K562 (cell line): ENCODE measurements around the gene CASKIN1. TPM values are rescaled to one million over a fixed set of nuclear protein-coding genes. Genes with fewer than 3 reads are reported as not detected.

Source experiments
- GABPA ChIP-seq: fragments of 200-800 bp; sonication (Bioruptor generic); conservative IDR thresholded peaks from 2 replicates; pipeline ENCODE4 v1.6.1; 2016; ENCODE audit warnings: low read depth, missing genetic modification characterization, missing compliant biosample characterization
- GABPB2 ChIP-seq: fragments of 250-450 bp; sonication (Bioruptor Pico); conservative IDR thresholded peaks from 2 replicates; pipeline ENCODE4 v1.5.1; 2021; ENCODE audit warnings: mild to moderate bottlenecking
- HNRNPH1 ChIP-seq: fragments of 200-400 bp; formaldehyde crosslinking; optimal IDR thresholded peaks from 2 replicates; pipeline ENCODE3; 2017; ENCODE audit warnings: low read depth, mild to moderate bottlenecking, low read length, moderate library complexity
- KAT8 ChIP-seq: fragments of 450-650 bp; IDR thresholded peaks from 2 replicates; pipeline ENCODE4 v1.6.1; 2016; ENCODE audit warnings: low read depth, mild to moderate bottlenecking
- KLF6 ChIP-seq: fragments of 250-450 bp; sonication (Bioruptor Pico); IDR thresholded peaks from 2 replicates; pipeline ENCODE4 v1.4.0; 2020; ENCODE audit warnings: mild to moderate bottlenecking, moderate library complexity, borderline replicate concordance
- MBD2 ChIP-seq: sonication (generic); IDR thresholded peaks from 2 replicates; pipeline ENCODE4 v1.6.1; 2016; ENCODE audit warnings: low read depth, borderline replicate concordance
- POLR2B ChIP-seq: fragments of 450-650 bp; IDR thresholded peaks from 2 replicates; pipeline ENCODE4 v1.6.1; 2018; ENCODE audit warnings: low read depth; ENCODE audit not compliant: partially characterized antibody
- POLR2G ChIP-seq: fragments of 200-400 bp; formaldehyde crosslinking; IDR thresholded peaks from 2 replicates; pipeline ENCODE4 v1.6.1; 2017; ENCODE audit warnings: low read depth, mild to moderate bottlenecking, antibody characterized with exemption, low read length, moderate library complexity
- POLR2H ChIP-seq: IDR thresholded peaks from 2 replicates; pipeline ENCODE4 v1.6.1; 2016; ENCODE audit warnings: missing genetic modification characterization, low read depth, mild to moderate bottlenecking, control low read depth, missing compliant biosample characterization, moderate library complexity
- RBFOX2 ChIP-seq: fragments of 200-400 bp; formaldehyde crosslinking; IDR thresholded peaks from 2 replicates; pipeline ENCODE4 v1.6.1; 2017; ENCODE audit warnings: low read depth, mild to moderate bottlenecking, low read length, moderate library complexity
- RBM22 ChIP-seq: fragments of 200-400 bp; formaldehyde crosslinking; IDR thresholded peaks from 2 replicates; pipeline ENCODE4 v1.6.1; 2018; ENCODE audit warnings: low read length, low read depth; ENCODE audit not compliant: poor library complexity, severe bottlenecking
- SMAD3 ChIP-seq: fragments of 450-650 bp; formaldehyde crosslinking; conservative IDR thresholded peaks from 2 replicates; pipeline ENCODE4 v1.4.0; 2020; ENCODE audit warnings: mild to moderate bottlenecking
- ZEB2 ChIP-seq: fragments of 450-650 bp; IDR thresholded peaks from 2 replicates; pipeline ENCODE4 v1.6.1; 2016
- ZNF232 ChIP-seq: sonication (generic); formaldehyde crosslinking; IDR thresholded peaks from 2 replicates; pipeline ENCODE4 v1.8.0; 2022; ENCODE audit warnings: mild to moderate bottlenecking, missing genetic modification reagents
- ZNF3 ChIP-seq: fragments of 250-450 bp; sonication (Bioruptor Pico); IDR thresholded peaks from 2 replicates; pipeline ENCODE4 v1.5.0; 2021; ENCODE audit warnings: mild to moderate bottlenecking, moderate library complexity
- ZNF311 ChIP-seq: fragments of 250-450 bp; sonication (Bioruptor Pico); IDR thresholded peaks from 2 replicates; pipeline ENCODE4 v1.4.0; 2020; ENCODE audit warnings: mild to moderate bottlenecking, moderate library complexity
- polyA plus RNA-seq, 8 experiments: library from polyadenylated mRNA; depleted of rRNA in 4 of 8; stranded (reverse) in 5 of 8; unstranded in 3 of 8; fragments of >200 nt; fragmentation: Nextera tagmentation in 2 of 8; fragmentation: Illumina TruSeq in 1 of 8; extraction: Ambion mirVana in 2 of 8; extraction: Trizol in 1 of 8; gene quantifications; 2 replicates each; pipeline versions ENCODE4 v1.2.1 to v1.2.3, GENCODE V29; 2011 to 2014; ENCODE audit warnings: inconsistent platforms in 1 of 8, missing spikeins in 1 of 8
- total RNA-seq, 7 experiments: library from RNA; depleted of rRNA in 6 of 7; stranded (reverse); fragments of >200 nt in 6 of 7; fragmentation: Illumina TruSeq in 2 of 7; extraction: Trizol in 2 of 7; gene quantifications; 2 replicates each; pipeline versions ENCODE4 v1.2.1 to v1.2.3, GENCODE V29; 2011 to 2021; ENCODE audit warnings: low replicate concordance in 1 of 7
- TF ChIP-seq, protein P1 (sequence below): fragments of 250-450 bp; sonication (Bioruptor Pico); IDR thresholded peaks from 2 replicates; pipeline ENCODE4 v1.6.1; 2021; ENCODE audit warnings: mild to moderate bottlenecking
- TF ChIP-seq, protein P2 (sequence below): fragments of 450-650 bp; IDR thresholded peaks from 2 replicates; pipeline ENCODE4 v1.6.1; 2016; ENCODE audit warnings: missing biosample characterization, missing genetic modification characterization

Gene CASKIN1
- total and polyA plus RNA-seq, 9 of the 15 experiments (the other 6 are each of a cell fraction or from before 2014, with no cell fraction given) = 0.15 to 4.5 (median 1.5) TPM; not detected in 2

DNA sequence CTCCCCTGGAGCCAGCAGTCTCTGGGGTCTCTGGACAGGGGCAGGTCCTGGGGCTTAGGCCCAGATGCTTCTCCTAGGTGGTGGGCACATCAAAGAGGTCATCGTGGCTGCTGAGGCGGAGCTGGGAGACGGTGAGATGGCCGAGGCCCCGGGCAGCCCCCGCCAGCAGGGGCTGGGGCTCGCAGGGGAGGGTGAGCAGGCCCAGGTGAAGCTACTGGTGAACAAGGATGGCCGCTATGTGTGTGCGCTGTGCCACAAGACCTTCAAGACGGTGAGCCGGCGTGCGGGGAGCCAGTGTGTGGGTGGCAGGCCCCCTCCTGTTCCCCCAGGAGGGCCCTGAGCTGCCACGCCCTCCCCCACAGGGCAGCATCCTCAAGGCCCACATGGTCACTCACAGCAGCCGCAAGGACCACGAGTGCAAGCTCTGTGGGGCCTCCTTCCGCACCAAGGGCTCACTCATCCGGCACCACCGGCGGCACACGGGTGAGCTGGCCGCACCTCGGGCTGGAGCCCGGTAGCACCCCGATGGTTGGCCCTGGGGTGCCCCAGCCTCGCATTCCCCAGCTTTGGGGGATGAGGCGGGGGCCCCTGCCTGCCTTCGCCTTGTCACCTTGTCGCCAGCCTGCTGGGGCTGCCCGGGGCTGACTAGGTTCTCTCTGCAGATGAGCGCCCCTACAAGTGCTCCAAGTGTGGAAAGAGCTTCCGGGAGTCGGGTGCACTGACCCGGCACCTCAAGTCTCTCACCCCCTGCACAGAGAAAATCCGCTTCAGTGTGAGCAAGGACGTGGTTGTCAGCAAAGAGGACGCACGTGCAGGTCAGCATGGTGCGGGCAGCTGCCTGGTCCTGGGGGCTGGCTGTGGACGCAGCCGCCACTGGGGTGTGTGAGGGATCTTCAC is 35.9 kb upstream of the CASKIN1 start (continued):
- TF ChIP-seq HNRNPH1 (no peak), KAT8 (no peak), RBM22 (peak; percentile 74), POLR2H (tag) (no peak), SMAD3 (CRISPR knock-in tag) (no peak), GABPA (tag) (no peak), ZEB2 (no peak), ZNF232 (no peak), ZNF3 (CRISPR knock-in tag) (no peak), ZNF311 (no peak), POLR2G (peak; percentile 53), RBFOX2 (peak; percentile 31; the same call in 1 of the 2 replicates), GABPB2 (CRISPR knock-in tag) (no peak), POLR2B (peak; percentile 25), MBD2 (no peak), KLF6 (no peak)
- TF ChIP-seq, protein P1, sequence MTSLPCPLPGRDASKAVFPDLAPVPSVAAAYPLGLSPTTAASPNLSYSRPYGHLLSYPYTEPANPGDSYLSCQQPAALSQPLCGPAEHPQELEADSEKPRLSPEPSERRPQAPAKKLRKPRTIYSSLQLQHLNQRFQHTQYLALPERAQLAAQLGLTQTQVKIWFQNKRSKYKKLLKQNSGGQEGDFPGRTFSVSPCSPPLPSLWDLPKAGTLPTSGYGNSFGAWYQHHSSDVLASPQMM = no peak
- TF ChIP-seq, protein P2, sequence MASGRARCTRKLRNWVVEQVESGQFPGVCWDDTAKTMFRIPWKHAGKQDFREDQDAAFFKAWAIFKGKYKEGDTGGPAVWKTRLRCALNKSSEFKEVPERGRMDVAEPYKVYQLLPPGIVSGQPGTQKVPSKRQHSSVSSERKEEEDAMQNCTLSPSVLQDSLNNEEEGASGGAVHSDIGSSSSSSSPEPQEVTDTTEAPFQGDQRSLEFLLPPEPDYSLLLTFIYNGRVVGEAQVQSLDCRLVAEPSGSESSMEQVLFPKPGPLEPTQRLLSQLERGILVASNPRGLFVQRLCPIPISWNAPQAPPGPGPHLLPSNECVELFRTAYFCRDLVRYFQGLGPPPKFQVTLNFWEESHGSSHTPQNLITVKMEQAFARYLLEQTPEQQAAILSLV (tag) = no peak
